GM21619 (cell line): ENCODE measurements around the gene NHLRC2.

Experiments used
- ATAC-seq: cut with Tn5 transposase; IDR thresholded peaks from one replicate; pipeline ENCODE4 v1.9.1; 2021; ENCODE audit not compliant: unreplicated experiment

Gene NHLRC2

GRCh38 chr10:113858541-113858940 lies 4.1 kb downstream of the NHLRC2 start:
- ATAC-seq = no peak

DNA sequence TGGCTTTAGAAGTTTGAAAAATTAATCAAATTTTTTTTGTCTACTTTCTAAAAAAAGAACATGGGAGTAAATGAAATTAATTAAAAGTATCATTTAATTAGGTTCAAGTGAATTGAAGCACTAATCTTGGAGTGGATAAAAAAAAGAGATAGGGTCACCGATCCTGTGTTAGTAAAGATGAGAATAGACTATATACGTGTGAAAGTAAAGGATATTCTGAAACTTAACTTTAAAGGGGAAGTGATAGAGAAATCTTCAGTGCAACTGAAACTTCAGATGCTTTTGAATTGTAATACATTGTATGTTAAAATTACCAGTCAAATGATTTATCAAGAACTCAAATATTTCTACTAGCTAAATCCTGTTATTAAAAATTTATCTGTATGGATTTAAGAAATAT lies 4.8 kb downstream of the NHLRC2 start:
- peak; percentile 35 for ATAC-seq

GRCh38 chr10:113865901-113866300 lies 11.4 kb downstream of the NHLRC2 start:
- ATAC-seq = no peak

DNA sequence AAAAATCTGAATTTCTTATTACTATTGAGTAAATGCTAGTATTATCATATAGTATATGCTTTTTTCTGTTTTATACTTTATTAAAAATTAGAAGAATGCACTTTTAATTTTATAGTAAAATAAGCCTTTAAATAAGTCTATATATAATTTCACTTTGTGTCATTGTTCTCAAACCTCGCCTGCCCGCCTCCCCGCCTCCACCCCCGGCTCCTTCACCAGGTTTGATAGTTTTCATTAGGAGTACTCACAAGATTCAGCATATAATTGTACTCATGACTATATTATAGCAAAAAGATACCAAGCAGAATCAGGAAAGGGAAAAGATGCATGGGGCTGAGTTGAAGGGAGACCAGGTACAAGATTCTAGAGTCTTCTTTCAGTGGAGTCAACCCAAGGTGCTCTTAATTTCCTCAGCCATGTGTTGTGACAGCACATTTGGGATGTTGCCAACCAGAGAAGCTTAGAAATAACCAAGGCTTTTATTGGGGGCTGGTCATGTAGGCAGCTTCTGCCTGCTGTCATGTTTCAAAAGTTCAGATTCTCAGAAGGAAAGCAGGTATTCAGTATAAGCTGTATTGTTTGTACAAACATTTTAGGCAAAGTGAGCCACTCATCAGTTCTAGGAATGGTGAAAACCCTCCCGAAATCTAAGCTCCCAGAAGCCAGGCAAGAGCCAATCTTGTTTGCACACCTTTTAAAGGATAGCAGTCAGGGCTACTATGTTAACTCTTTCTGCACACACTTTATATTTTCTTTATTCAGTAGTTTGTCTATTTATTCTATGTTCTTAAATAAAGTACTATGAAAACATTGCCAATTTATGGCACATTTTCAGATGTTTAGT lies 12.3 kb downstream of the NHLRC2 start:
- ATAC-seq = no peak

- no peak for ATAC-seq
Observed at GRCh38 chr10:113867904-113868303, 13.4 kb downstream of the NHLRC2 start.

DNA sequence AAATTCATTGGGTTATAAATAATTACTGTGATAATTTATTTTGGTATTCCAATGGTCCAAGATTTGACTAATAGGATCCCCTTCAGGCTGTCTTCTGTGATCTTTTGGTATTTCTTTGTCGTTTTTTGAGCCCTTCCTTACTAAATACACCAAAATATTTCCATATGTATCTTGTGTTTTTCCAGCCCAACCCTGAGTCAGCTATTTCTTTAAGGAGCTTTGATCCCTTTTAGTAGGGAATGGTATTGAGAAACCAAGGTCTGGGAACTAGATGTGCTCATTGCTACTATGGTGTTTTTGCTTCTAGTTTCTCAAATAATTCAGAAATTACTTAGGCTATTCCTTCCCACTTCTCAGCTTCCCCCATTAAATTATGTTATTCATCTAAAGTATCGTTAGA lies 15.3 kb downstream of the NHLRC2 start:
- no peak for ATAC-seq

DNA sequence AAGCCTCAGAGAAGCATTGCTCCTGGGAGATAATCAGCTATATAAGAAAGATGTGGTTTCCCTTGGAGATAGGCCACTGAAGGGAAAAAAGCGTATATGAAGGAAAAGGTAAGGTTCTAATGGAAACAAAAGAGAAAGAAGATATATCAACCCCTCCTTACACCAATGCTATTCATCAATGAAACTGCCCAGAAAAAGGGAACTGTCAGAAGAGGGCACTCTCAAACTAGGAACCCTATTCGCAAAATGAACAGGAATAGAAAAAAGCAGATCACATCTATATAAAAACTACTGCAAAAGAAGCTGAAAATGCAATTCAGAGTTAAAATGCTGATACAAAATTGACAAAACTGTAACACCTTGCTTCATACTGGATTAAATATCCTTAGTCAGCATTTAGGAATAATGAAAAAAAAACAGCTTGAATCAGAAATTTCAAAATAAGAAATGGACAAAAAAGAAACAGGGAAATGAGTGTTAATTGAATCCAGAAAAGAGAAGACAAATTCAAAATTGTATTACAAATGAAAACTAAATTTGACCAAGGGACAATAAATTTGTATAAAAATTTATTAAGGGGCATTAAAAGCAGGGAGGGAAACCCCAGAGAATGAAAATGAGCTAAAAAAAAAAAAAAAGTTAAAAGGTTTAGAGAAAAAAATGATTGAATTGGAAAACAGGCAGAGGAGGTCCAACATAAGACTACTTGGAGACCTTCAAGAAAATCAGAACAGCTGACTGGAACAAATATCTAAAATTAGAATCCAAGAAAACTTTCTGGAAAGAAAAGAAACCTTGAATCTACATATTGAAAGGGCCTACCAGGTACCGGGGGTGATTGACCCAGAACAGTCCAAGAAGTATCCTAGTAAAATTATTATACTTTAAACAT lies 17.9 kb downstream of the NHLRC2 start:
- no peak for ATAC-seq

- no peak for ATAC-seq
Observed at GRCh38 chr10:113875212-113875611, 20.8 kb downstream of the NHLRC2 start.

DNA sequence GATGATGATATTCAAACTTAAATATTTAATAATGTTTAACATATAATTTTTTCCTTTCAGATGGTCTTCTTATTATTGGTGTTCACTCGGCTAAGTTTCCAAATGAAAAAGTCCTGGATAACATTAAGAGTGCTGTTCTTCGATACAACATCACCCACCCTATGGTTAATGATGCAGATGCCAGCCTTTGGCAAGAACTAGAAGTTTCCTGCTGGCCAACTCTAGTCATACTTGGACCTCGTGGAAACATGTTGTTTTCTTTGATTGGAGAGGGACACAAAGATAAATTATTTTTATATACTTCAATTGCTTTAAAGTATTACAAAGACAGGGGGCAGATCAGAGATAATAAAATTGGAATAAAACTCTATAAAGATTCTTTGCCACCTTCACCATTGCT lies 22.0 kb downstream of the NHLRC2 start:
- no peak for ATAC-seq

- ATAC-seq = peak; percentile 82
Observed at GRCh38 chr10:113879691-113880090, 25.2 kb downstream of the NHLRC2 start.

DNA sequence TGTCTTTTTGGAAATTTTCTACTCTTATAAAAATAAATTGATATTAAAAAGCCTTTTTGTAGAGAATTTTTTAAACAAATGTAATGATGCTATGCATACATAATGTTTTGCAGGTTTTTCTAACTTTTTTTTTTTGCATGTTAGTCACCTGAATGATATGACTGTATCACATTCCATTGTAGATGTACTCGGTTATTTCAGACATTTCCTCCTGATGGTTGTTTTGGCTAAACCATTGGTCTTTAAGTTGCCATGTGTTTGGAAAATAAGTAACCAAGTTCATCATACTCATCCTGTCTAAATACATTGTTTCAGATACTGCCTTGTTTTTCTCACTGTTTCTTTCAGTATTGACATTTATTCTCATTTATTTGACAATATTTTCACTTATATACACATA lies 25.8 kb downstream of the NHLRC2 start:
- no peak for ATAC-seq

DNA sequence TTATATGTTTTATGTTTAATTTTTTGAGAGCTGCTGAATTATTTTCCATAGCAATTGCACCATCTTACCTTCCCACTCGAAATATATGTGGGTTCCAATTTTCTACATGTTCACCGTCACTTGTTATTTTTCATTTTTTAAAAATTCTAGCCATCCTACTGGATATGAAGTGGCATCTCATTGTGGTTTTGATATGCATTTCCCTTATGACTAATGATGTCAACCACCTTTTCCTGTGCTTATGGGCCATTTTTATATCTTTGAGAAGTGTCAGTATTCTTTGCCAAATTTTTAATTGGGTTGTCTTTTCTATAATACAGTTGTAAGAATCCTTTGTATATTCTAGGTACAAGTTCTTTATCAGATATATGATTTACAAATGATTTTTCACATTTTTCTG lies 27.8 kb downstream of the NHLRC2 start:
- ATAC-seq = no peak

GRCh38 chr10:113889911-113890310 lies 35.5 kb downstream of the NHLRC2 start:
- no peak for ATAC-seq

GRCh38 chr10:113890769-113891168 lies 36.3 kb downstream of the NHLRC2 start:
- ATAC-seq = no peak

- ATAC-seq = no peak
Observed at GRCh38 chr10:113891476-113891875, 37.0 kb downstream of the NHLRC2 start.

- no peak for ATAC-seq
Observed at GRCh38 chr10:113893570-113893969, 39.1 kb downstream of the NHLRC2 start.

DNA sequence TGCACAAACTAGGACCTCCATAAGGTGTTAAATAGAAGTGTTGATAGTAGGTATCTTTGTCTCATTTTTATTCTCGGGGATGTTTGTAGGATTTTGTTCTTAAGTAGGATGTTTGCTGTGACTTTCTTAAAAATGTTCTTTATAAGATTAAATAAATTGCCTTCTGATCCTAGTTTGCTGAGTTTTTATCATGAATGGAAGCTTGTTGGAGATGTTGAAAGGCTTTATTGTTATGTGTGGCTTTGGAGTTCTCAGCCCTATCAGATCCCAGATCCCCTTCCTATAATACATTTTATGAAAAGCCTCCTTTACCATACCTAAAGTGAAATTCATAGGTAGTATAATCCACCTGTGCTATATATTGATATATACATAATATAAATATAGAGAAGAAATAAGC lies 40.1 kb downstream of the NHLRC2 start:
- no peak for ATAC-seq

DNA sequence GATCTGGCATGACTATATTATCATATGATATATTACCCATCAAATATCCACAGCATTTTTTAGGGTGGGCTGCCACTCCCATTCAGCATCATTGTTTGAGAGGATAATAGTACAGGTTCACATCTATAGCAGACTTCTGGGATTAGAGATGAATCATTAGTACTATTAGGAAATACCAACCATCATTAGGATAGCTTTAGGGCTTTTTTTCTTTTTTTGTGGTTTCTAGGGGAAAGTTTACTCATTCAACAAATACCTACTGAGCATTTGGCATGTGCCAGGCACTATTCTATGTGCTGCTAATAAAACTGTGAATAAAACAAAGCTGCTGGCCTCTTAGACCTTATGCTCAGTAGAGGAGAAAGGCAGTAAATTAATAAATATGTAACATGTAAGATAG lies 40.6 kb downstream of the NHLRC2 start:
- no peak for ATAC-seq

- ATAC-seq = no peak
Observed at GRCh38 chr10:113897693-113898618, 43.5 kb downstream of the NHLRC2 start.

DNA sequence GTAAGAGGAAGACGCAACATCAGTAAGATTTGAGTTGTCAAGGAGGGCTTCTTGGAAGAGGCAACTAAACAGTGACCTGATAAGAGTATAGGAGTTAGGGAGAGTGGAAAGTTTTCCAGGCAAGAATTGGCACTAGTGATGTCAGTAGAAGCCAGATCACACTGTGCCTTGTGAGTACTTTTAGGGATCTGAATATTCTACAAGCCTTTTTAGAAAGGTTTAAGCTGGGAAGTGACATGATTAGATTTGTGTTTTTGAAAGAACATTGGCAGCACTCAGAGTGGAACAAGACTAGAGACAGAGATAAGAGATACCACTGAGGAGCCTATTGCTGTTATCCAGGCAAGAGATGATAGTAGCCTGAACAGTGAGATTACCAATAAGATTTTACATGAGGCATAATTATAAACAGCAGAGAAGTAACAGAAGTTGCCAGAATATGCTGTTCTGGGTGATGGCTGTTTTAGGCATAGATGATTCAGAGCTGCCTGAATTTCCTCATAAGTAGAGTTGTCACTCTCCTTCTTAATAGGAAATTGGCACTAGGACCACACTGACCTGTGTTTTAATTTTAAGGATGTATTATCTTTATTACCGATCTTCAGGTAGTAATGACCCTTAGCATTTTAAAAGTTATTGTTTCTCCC lies 45.6 kb downstream of the NHLRC2 start:
- ATAC-seq = no peak

DNA sequence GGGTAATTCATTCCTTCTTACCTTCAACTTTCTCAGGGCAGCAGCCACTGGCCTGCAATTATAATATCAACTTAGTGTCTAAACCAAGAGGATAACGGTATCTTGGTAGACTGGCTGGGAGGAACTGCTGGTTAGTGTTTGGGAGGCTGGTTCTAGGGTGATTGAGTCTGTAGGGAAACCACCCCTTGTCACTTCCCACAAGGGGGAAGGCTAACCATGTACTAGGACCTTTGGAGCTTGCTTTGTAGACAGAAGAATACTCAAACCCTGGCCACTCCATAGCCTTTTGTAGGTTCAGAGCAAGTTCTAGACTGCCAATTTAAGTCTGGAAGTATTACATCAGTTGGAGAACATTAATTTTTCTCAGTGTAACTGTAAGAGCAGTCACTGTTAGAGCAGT lies 51.3 kb downstream of the NHLRC2 start:
- no peak for ATAC-seq
